HG02870 (cell line): ENCODE results near the gene S100A2.
"Not testable (repeated sequence)": the region's sequence is repeated elsewhere in the genome, so short reads cannot be mapped to it uniquely, and the experiment has no call there.

Source experiments
- ATAC-seq: cut with Tn5 transposase; IDR thresholded peaks from one replicate; pipeline ENCODE4 v1.9.1; 2021; ENCODE audit warnings: mild to moderate bottlenecking, moderate library complexity; ENCODE audit not compliant: unreplicated experiment

Gene S100A2

GRCh38 chr1:153592748-153593147 is 27.1 kb upstream of the S100A2 start:
- ATAC-seq, result no peak

DNA sequence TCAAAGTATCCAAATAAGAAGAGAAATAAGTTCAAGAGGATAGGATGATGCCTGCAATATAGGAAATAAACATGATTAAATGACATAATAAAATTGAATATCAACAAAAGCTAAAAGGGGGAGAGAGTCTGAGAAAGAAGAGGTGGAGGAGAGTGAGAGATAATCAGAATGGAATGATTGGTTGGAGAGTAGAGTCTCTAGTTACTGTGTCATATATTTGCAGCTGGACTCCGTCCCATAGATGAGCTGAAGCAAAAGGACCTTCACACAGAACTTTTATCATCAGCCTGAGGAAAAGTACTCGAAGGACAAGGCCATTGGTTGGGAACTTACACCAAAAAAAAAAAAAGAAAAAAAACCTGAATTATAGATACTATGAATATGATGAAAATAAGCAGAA is 22.8 kb upstream of the S100A2 start:
- no peak for ATAC-seq

DNA sequence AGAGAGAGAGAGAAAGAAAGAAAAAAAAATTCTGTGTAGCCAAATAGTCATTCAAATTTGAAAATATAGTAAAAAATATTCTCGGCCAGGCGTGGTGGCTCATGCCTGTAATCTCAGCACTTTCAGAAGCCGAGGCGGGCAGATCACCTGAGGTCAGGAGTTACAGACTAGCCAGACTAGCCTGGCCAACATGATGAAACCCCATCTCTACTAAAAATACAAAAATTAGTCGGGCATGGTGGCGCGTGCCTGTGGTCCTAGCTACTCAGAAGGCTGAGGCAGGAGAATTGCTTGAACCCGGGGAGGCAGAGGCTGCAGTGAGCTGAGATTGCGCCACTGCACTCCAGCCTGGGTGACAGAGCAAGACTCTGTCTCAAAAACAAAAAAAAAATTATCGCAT is 22.4 kb upstream of the S100A2 start:
- ATAC-seq, result not testable (repeated sequence)

- ATAC-seq, result no peak
These were observed 21.7 kb upstream of the S100A2 start for GRCh38 chr1:153587314-153587713.

DNA sequence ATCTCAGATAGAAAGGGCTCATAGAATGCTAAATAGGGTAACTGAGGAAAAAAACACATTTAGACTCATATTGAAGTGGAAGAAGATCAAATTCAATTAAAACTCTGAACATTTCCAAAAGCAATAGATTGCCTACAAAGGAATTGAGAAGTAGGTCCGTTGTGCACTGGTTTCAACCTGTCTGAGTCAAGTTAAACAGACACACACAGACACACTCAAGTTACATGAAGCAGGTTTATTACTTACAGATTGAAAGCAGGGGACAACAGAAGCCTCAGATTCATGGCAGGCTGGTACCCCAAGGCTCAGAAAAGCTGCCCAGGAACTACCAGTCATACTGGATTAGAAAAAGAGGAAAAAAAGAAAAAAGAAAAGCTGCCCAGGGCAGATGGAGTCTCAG is 20.7 kb upstream of the S100A2 start:
- no peak for ATAC-seq

GRCh38 chr1:153585006-153585405 is 19.4 kb upstream of the S100A2 start:
- no peak for ATAC-seq

- ATAC-seq, result no peak
These were observed 18.3 kb upstream of the S100A2 start for GRCh38 chr1:153583976-153584375.

- ATAC-seq, result not testable (repeated sequence)
These were observed 17.9 kb upstream of the S100A2 start for GRCh38 chr1:153583514-153583913.

- not testable (repeated sequence) for ATAC-seq
These were observed 17.2 kb upstream of the S100A2 start for GRCh38 chr1:153582836-153583235.

GRCh38 chr1:153578936-153579335 is 13.3 kb upstream of the S100A2 start:
- no peak for ATAC-seq

- ATAC-seq, result no peak
These were observed 12.8 kb upstream of the S100A2 start for GRCh38 chr1:153578490-153578889.

- no peak for ATAC-seq
These were observed 12.0 kb upstream of the S100A2 start for GRCh38 chr1:153577624-153578051.

- no peak for ATAC-seq
These were observed 11.5 kb upstream of the S100A2 start for GRCh38 chr1:153577138-153577537.

DNA sequence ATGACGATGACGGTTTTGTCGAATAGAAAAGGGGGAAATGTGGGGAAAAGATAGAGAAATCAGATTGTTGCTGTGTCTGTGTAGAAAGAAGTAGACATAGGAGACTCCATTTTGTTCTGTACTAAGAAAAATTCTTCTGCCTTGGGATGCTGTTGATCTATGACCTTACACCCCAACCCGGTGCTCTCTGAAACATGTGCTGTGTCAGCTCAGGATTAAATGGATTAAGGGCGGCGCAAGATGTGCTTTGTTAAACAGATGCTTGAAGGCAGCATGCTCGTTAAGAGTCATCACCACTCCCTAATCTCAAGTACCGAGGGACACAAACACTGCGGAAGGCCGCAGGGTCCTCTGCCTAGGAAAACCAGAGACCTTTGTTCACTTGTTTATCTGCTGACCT is 9.9 kb upstream of the S100A2 start:
- not testable (repeated sequence) for ATAC-seq

- not testable (repeated sequence) for ATAC-seq
These were observed 9.4 kb upstream of the S100A2 start for GRCh38 chr1:153575081-153575491.

GRCh38 chr1:153573351-153573750 is 7.7 kb upstream of the S100A2 start:
- ATAC-seq, result no peak

- ATAC-seq, result no peak
These were observed 6.9 kb upstream of the S100A2 start for GRCh38 chr1:153572569-153573015.

- ATAC-seq, result no peak
These were observed 6.1 kb upstream of the S100A2 start for GRCh38 chr1:153571706-153572105.

GRCh38 chr1:153570874-153571273 is 5.2 kb upstream of the S100A2 start:
- ATAC-seq, result no peak

DNA sequence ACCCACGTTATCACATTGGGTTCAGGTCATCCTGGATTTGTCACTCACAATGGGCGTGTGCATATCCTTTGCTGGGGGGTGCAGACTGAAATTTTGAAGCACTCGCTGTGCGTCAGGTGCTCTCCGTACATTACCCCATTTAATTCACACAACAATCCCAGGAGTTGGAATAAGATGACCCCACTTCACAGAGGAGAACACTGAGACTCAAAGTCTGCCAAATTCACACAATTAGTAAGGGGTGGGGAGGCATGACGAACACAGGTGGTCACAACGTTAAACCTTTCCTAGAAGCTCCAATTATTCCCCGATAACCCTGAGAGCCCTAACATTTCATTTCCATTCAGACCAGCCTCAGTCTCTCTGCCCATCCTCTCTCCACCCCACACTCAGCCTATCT is 3.8 kb upstream of the S100A2 start:
- ATAC-seq, result no peak

- ATAC-seq, result no peak
These were observed 2.9 kb upstream of the S100A2 start for GRCh38 chr1:153568367-153569099.

DNA sequence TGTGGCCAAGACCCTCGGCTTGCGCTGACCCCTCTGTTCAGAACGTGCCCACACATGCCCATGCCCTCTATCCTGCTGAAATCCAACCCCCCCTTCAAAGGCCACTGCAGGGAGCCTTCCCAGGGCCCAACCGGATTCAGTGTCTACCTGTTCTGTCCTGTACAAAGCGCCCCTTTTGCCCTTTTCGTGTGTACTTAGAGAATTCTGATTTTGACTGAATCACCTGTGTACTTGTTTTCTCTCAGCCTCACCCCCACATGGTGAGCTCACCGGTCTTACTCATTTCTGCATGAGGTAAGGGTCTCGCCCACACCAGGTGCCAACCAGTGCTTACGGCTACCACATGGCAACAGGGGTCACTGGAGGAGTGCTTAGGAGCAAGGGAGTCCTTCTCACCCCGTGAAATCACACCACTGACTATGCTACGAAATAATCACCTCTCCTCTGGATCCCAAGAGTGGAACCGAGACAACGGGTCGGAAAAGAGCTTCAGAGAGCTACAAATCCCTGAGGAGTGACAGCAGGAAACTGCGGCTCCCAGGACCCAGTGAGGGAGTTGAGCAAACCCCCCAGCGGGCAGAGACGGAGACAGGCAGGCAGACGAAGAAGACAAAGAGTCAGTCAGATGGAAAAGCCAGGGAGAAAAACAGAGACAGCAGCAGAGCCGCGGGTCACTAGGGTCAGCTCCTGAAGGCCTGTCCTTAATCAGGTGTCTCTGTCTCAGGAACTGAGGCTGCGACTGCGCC is 2.1 kb upstream of the S100A2 start:
- ATAC-seq, result no peak
